OCI-LY7 (cell line): Measurements from ENCODE around the gene POPDC3.

ENCODE experiments used
- CTCF ChIP-seq: fragments of 200-600 bp; sonication (generic); conservative IDR thresholded peaks from 2 replicates; pipeline ENCODE4 v1.5.1; 2014; ENCODE audit warnings: mild to moderate bottlenecking, antibody characterized with exemption, low read length, moderate library complexity, mixed read lengths
- EZH2phosphoT487 ChIP-seq: fragments of 200-600 bp; sonication (generic); IDR thresholded peaks from 2 replicates; pipeline ENCODE4 v1.6.1; 2018; ENCODE audit warnings: low read depth, borderline replicate concordance, mild to moderate bottlenecking, mixed run types, antibody characterized with exemption, low read length, moderate library complexity, mixed read lengths

- no peak for TF ChIP-seq CTCF
- TF ChIP-seq EZH2phosphoT487: no peak
Observed at GRCh38 chr6:105121981-105122380, 57.8 kb downstream of the POPDC3 start.
